GM23248 (cell line): Measurements from ENCODE around the gene KRTAP21-1.

Experiments
- EZH2 ChIP-seq: fragments of 200-600 bp; sonication (generic); IDR thresholded peaks from 2 replicates; pipeline ENCODE4 v1.6.1; 2018; ENCODE audit warnings: antibody characterized with exemption, mild to moderate bottlenecking; ENCODE audit not compliant: insufficient read depth, poor library complexity, severe bottlenecking
- EZH2phosphoT487 ChIP-seq: fragments of 200-600 bp; sonication (generic); IDR thresholded peaks from 2 replicates; pipeline ENCODE4 v1.6.1; 2018; ENCODE audit warnings: antibody characterized with exemption, moderate library complexity, mild to moderate bottlenecking, low read depth; ENCODE audit not compliant: insufficient read depth

DNA sequence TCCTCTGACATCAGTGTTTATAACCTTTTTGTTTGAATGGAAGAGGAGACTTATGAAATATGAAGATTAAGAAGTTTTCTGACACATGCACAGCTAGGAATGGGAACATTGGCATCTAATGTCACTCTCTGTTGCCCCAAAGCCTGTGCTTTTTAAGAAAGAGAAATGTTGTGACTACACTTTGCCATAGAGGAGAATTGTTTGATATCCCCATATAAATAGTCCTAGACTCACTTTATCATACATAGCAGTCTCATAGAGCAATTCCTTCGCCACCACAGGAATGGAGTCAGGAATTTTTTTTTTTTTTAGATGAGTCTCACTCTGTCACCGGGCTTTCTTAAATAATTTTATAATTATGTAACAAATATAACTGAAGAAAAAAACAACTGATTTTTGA, 38.1 kb downstream of the KRTAP21-1 start:
- no peak for TF ChIP-seq EZH2phosphoT487
- TF ChIP-seq EZH2: no peak
